Heart right ventricle (tissue), 16 donors: ENCODE data around the gene ADAMTSL4. TPM values are rescaled to one million over a fixed set of nuclear protein-coding genes. Genes with fewer than 3 reads are reported as not detected.
"Not testable (repeated sequence)": the region's sequence is repeated elsewhere in the genome, so short reads cannot be mapped to it uniquely, and the experiment has no call there.

Experiments used
- ATAC-seq, 8 donors: fragments of 200-7000 bp; cut with Tn5 transposase; one replicate each; pipeline ENCODE4 v1.9.1; 2020; ENCODE audit warnings: mild to moderate bottlenecking in 8 of 8, moderate library complexity in 8 of 8, moderate number of reproducible peaks in 1 of 8
- DNase-seq, 2 donors: peaks; one replicate each; pipeline ENCODE4 v3.0.0-alpha.2; 2020
- H3K27ac ChIP-seq, 10 donors: fragments of 200-600 bp; sonication (generic) in 2 of 10; one replicate each; pipeline versions ENCODE4 v1.5.0 to v1.8.0; 2020 to 2022; ENCODE audit warnings: mild to moderate bottlenecking in 3 of 10
- H3K27me3 ChIP-seq, 7 donors: fragments of 200-600 bp; one replicate each; pipeline ENCODE4 v1.8.0; 2021 to 2022; ENCODE audit warnings: mild to moderate bottlenecking in 2 of 7
- H3K36me3 ChIP-seq, 9 donors: fragments of 200-600 bp; sonication (generic) in 1 of 9; one replicate each; pipeline versions ENCODE4 v1.5.0 to v1.8.0; 2020 to 2022; ENCODE audit warnings: mild to moderate bottlenecking in 2 of 9
- H3K4me1 ChIP-seq, 9 donors: fragments of 200-600 bp; sonication (generic) in 1 of 9; one replicate each; pipeline versions ENCODE4 v1.5.0 to v1.8.0; 2020 to 2022; ENCODE audit warnings: mild to moderate bottlenecking in 4 of 9
- H3K4me3 ChIP-seq, 10 donors: fragments of 200-600 bp; sonication (generic) in 2 of 10; one replicate each; pipeline versions ENCODE4 v1.5.0 to v1.8.0; 2020 to 2022; ENCODE audit warnings: mild to moderate bottlenecking in 7 of 10, moderate library complexity in 2 of 10
- H3K9me3 ChIP-seq, 11 donors: fragments of 200-600 bp in 10 of 11; sonication (generic) in 2 of 11; one replicate each; pipeline versions ENCODE4 v1.5.0 to v1.8.0; 2013 to 2022; ENCODE audit warnings: mild to moderate bottlenecking in 2 of 11, control low read depth in 1 of 11, moderate library complexity in 1 of 11
- CTCF ChIP-seq, 9 donors: fragments of 200-600 bp; sonication (generic) in 2 of 9; IDR thresholded peaks; one replicate each; pipeline versions ENCODE4 v1.5.0 to v1.8.0; 2021 to 2022; ENCODE audit warnings: antibody characterized with exemption in 9 of 9, mild to moderate bottlenecking in 5 of 9, moderate library complexity in 1 of 9
- WGBS, 2 donors: extraction: QIAGEN DNeasy Blood & Tissue Kit; methylation state at CpG; one replicate each; pipeline ENCODE4 v1.1.7; 2013; ENCODE audit warnings: inconsistent platforms in 1 of 2; 5-methylcytosine and 5-hydroxymethylcytosine counted together
- intact Hi-C, 10 donors: fragments of 100-400 bp; cut with DNase I; formaldehyde crosslinking; loops; one replicate each; pipeline versions ENCODE4 v1.11.1 to v1.14.2; 2022
- polyA plus RNA-seq, 2 donors: library from polyadenylated mRNA; stranded (reverse); fragments of 200-250 nt; gene quantifications; one replicate each; pipeline ENCODE4 v1.2.3, GENCODE V29; 2013
- total RNA-seq, 10 donors: library from RNA; stranded (reverse); fragmentation: NEBNext Ultra II Directional in 3 of 10; extraction: Animal tissue kit (Norgen Biotek cat#: 25700) in 3 of 10; gene quantifications; one replicate each; pipeline versions ENCODE4 v1.2.1 to v1.2.4, GENCODE V29; 2021 to 2023
- donor health status: Arrhythmogenic right ventricular cardiomyopathy.
- donor health status: ischemic (EF 13 %, LVEDD 7.1; RV severe dilation, severe dysfunction).
- donor health status: healthy with polysubstance abuse.
- donor health status: DM: no; HTN: yes; CAD: no.
- donor health status: DM: no; HTN: no; CAD: no.
- donor health status: ischemic (EF 25% LVEDD 6.9; RV normal size, moderate dysfunction).
- donor health status: ischemic (EF 25% LVEDD 5.7; RV mildly dilated, moderate dysfunction).
- donor health status: healthy.
- donor health status: DM: yes; HTN: yes; CAD: no.
- donor health status: Ischemic cardiomyopathy.
- donor health status: ischemic (EF 35%, LVEDD 5.7; RV mildly dilated, moderate dysfunction).
- donor health status: nonischemic (EF 11% LVEDD 7.7; RV severe dilation, severe dysfunction).
- donor health status: DM: yes; HTN: yes; CAD: no.
- donor health status: PGD.
- donor health status: ischemic (EF 29% LVEDD 5.4; RV normal size, mild dysfunction).
- donor health status: nonischemic (EF 23%, LVEDD 6.1; RV moderate dilation, normal function).

Gene ADAMTSL4
- total and polyA plus RNA-seq, 12 donors = 22.2 to 86.5 (median 44.6) TPM

GRCh38 chr1:150603711-150604110 is 54.5 kb downstream of the ADAMTSL4 start:
- H3K4me1 ChIP-seq = peaks cover 0 to 26% (median 13%) of the 10 kb centered on the region in 9 donors
- WGBS, 2 donors = 88 to 89% methylated on average over 3 of the region's 3 CpGs
- intact Hi-C loops = loop anchor here in 1 of 10 donors (2.0 kb wide), 1 partner anchor 23 kb away; no protein-coding TSS in a partner anchor
- H3K36me3 ChIP-seq = peaks cover 0 to 24% (median 0%) of the 10 kb centered on the region in 9 donors
- H3K27me3 ChIP-seq = no peaks in the 10 kb centered on the region
- no peaks in the 10 kb centered on the region for H3K9me3 ChIP-seq
- ATAC-seq (no peak), DNase-seq (no peak)
- H3K4me3 ChIP-seq = no peak overlapping the region
- H3K27ac ChIP-seq = peak overlapping the region in 8 of 10 donors; percentile 49 to 90 (median 82)
- no peak for TF ChIP-seq CTCF (IDR thresholded peaks at IDR 0.05)

GRCh38 chr1:150604226-150604588 is 55.0 kb downstream of the ADAMTSL4 start:
- peak in 1 of 8 donors; percentile 5 for ATAC-seq
- intact Hi-C loops = loop anchor here in 1 of 10 donors (2.0 kb wide), 1 partner anchor 23 kb away; no protein-coding TSS in a partner anchor
- H3K27me3 ChIP-seq = no peaks in the 10 kb centered on the region

GRCh38 chr1:150605451-150605731 is 56.2 kb downstream of the ADAMTSL4 start:
- Histone ChIP-seq H3K36me3 (peaks cover 0 to 14% (median 0%) of the 10 kb centered on the region in 9 donors), H3K27ac (peak overlapping the region in 7 of 10 donors; percentile 77 to 90 (median 82)), H3K4me1 (peaks cover 0 to 42% (median 22%) of the 10 kb centered on the region in 9 donors)
- intact Hi-C loops = loop anchor here in 1 of 10 donors (2.0 kb wide), 1 partner anchor 25 kb away; no protein-coding TSS in a partner anchor
- ATAC-seq, H3K9me3 ChIP-seq, DNase-seq, H3K27me3 ChIP-seq, H3K4me3 ChIP-seq: not testable (repeated sequence)
- 98 to 99% methylated on average over 3 of the region's 3 CpGs for WGBS, 2 donors

More at GRCh38 chr1:150604226-150604588, 55.0 kb downstream of the ADAMTSL4 start:
- DNase-seq = no peak
- H3K4me1 ChIP-seq = peaks cover 0 to 30% (median 14%) of the 10 kb centered on the region in 9 donors
- no peaks in the 10 kb centered on the region for H3K9me3 ChIP-seq
- H3K27ac ChIP-seq = peak overlapping the region; percentile 49 to 90 (median 80)
- no peak for TF ChIP-seq CTCF (IDR thresholded peaks at IDR 0.05)
- WGBS, 2 donors = 94 to 100% methylated on average over 2 of the region's 2 CpGs
- no peak overlapping the region for H3K4me3 ChIP-seq
- H3K36me3 ChIP-seq = peaks cover 0 to 24% (median 0%) of the 10 kb centered on the region in 9 donors

DNA sequence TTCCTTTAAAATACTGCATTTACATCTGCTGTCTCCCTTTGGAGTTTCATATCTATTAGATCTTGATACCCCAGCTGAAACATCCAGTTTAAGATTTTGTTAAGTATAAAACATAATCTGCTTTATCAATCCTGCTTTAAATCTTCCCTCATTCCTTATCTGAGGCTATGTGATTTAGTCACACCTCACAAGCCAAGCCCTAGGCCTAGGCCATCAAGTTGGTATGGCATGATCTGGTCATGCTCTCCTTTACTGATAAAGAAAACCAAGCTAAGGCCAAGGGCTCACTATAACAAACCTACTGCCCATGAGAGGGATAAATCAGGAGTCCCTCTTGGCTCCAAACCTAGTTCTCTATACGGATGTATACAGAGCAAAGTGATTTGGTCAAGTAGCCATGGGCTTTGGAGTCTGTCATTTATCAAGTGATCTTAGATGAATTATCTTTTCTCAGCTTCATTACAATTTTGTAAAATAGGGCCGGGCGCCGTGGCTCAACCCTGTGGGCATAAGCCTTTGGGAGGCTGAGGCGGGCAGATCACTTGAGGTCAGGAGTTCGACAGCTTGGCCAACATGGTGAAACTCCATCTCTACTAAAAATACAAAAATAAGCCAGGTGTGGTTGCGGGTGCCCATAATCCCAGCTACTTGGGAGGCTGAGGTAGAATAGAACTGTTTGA is 57.4 kb downstream of the ADAMTSL4 start:
- no peaks in the 10 kb centered on the region for H3K27me3 ChIP-seq
- TF ChIP-seq CTCF (IDR thresholded peaks at IDR 0.05) = no peak
- no peaks in the 10 kb centered on the region for H3K9me3 ChIP-seq
- peaks cover 0 to 10% (median 0%) of the 10 kb centered on the region in 9 donors for H3K36me3 ChIP-seq
- DNase-seq (no peak), ATAC-seq (no peak)
- WGBS, 2 donors = 97 to 98% methylated on average over 7 of the region's 7 CpGs
- H3K4me3 ChIP-seq = no peak overlapping the region
- H3K27ac ChIP-seq = peak overlapping the region in 1 of 10 donors; percentile 90
- intact Hi-C loops = no loop called here
- H3K4me1 ChIP-seq = peaks cover 5 to 51% (median 32%) of the 10 kb centered on the region in 9 donors

GRCh38 chr1:150609732-150610131 is 60.5 kb downstream of the ADAMTSL4 start:
- Histone ChIP-seq H3K36me3 (peaks cover 0 to 10% (median 0%) of the 10 kb centered on the region in 9 donors), H3K4me3 (no peak overlapping the region), H3K27ac (peak overlapping the region; percentile 7 to 96 (median 84)), H3K4me1 (peaks cover 9 to 68% (median 54%) of the 10 kb centered on the region in 9 donors), H3K9me3 (no peaks in the 10 kb centered on the region), H3K27me3 (no peaks in the 10 kb centered on the region)
- DNase-seq (no peak), ATAC-seq (no peak)
- WGBS, 2 donors = 30 to 34% methylated on average over 2 of the region's 2 CpGs
- TF ChIP-seq CTCF (IDR thresholded peaks at IDR 0.05) = no peak
- intact Hi-C loops = loop anchor here in 1 of 10 donors (5.0 kb wide), 1 partner anchor 32 kb away; the partner anchor contains the start of gene MCL1
